ENCODE results near the gene ARMC2. TPM values are rescaled to one million over a fixed set of nuclear protein-coding genes. Genes with fewer than 3 reads are reported as not detected.

Gene ARMC2
- total and polyA plus RNA-seq, 2 donors from 2014 or later, result 1.9 to 12.7 TPM

GRCh38 chr6:109001291-109001894 lies 153.2 kb downstream of the ARMC2 start:
- no peaks in the 10 kb centered on the region for H3K9me3 ChIP-seq (ENCODE audit: control insufficient read depth in 2 of 3, insufficient read depth in 1 of 3, low read length in 3 of 3)
- no peak for FAIRE-seq
- H3K9ac ChIP-seq (ENCODE audit: low read length in 3 of 3), result no peak overlapping the region
- intact Hi-C loops (cut with DNase I), result no loop called here
- peaks cover 0 to 16% (median 11%) of the 10 kb centered on the region in 3 donors for H3K36me3 ChIP-seq (ENCODE audit: control insufficient read depth in 2 of 3, insufficient read depth in 3 of 3, low read length in 3 of 3)
- peak in 1 of 5 donors; percentile 40 for DNase-seq
- H3K4me1 ChIP-seq (ENCODE audit: control insufficient read depth in 2 of 3, insufficient read depth in 2 of 3, low read depth in 1 of 3, low read length in 3 of 3), result peaks cover 4 to 14% (median 7%) of the 10 kb centered on the region in 3 donors
- H3K27me3 ChIP-seq (ENCODE audit: control insufficient read depth, insufficient read depth, low read length), result no peaks in the 10 kb centered on the region
- H3K4me3 ChIP-seq (ENCODE audit: low read length in 3 of 3), result no peak overlapping the region
- no peak overlapping the region for H3K27ac ChIP-seq (ENCODE audit: low read depth in 2 of 2, low read length in 2 of 2)
- TF ChIP-seq, protein P1, sequence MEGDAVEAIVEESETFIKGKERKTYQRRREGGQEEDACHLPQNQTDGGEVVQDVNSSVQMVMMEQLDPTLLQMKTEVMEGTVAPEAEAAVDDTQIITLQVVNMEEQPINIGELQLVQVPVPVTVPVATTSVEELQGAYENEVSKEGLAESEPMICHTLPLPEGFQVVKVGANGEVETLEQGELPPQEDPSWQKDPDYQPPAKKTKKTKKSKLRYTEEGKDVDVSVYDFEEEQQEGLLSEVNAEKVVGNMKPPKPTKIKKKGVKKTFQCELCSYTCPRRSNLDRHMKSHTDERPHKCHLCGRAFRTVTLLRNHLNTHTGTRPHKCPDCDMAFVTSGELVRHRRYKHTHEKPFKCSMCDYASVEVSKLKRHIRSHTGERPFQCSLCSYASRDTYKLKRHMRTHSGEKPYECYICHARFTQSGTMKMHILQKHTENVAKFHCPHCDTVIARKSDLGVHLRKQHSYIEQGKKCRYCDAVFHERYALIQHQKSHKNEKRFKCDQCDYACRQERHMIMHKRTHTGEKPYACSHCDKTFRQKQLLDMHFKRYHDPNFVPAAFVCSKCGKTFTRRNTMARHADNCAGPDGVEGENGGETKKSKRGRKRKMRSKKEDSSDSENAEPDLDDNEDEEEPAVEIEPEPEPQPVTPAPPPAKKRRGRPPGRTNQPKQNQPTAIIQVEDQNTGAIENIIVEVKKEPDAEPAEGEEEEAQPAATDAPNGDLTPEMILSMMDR (IDR thresholded peaks at IDR 0.05; ENCODE audit: borderline replicate concordance, extremely low read depth, insufficient read depth), result no peak

GRCh38 chr6:109002051-109002697 lies 154.0 kb downstream of the ARMC2 start:
- DNase-seq (no peak), FAIRE-seq (no peak)
- Histone ChIP-seq H3K4me3 (ENCODE audit: low read length in 3 of 3) (peak overlapping the region in 1 of 3 donors; percentile 6), H3K9ac (ENCODE audit: low read length in 3 of 3) (no peak overlapping the region), H3K36me3 (ENCODE audit: control insufficient read depth in 2 of 3, insufficient read depth in 3 of 3, low read length in 3 of 3) (peaks cover 0 to 16% (median 11%) of the 10 kb centered on the region in 3 donors), H3K4me1 (ENCODE audit: control insufficient read depth in 2 of 3, insufficient read depth in 2 of 3, low read depth in 1 of 3, low read length in 3 of 3) (peaks cover 4 to 14% (median 9%) of the 10 kb centered on the region in 3 donors), H3K27ac (ENCODE audit: low read depth in 2 of 2, low read length in 2 of 2) (peak overlapping the region in 1 of 2 donors; percentile 38), H3K9me3 (ENCODE audit: control insufficient read depth in 2 of 3, insufficient read depth in 1 of 3, low read length in 3 of 3) (no peaks in the 10 kb centered on the region), H3K27me3 (ENCODE audit: control insufficient read depth, insufficient read depth, low read length) (no peaks in the 10 kb centered on the region)
- TF ChIP-seq, protein P1 (IDR thresholded peaks at IDR 0.05; ENCODE audit: borderline replicate concordance, extremely low read depth, insufficient read depth), result no peak
- intact Hi-C loops (cut with DNase I), result no loop called here

GRCh38 chr6:109002882-109003281 lies 154.7 kb downstream of the ARMC2 start:
- Histone ChIP-seq H3K4me3 (ENCODE audit: low read length in 3 of 3) (no peak overlapping the region), H3K27me3 (ENCODE audit: control insufficient read depth, insufficient read depth, low read length) (no peaks in the 10 kb centered on the region), H3K4me1 (ENCODE audit: control insufficient read depth in 2 of 3, insufficient read depth in 2 of 3, low read depth in 1 of 3, low read length in 3 of 3) (peaks cover 4 to 14% (median 10%) of the 10 kb centered on the region in 3 donors), H3K9ac (ENCODE audit: low read length in 3 of 3) (no peak overlapping the region), H3K36me3 (ENCODE audit: control insufficient read depth in 2 of 3, insufficient read depth in 3 of 3, low read length in 3 of 3) (peaks cover 0 to 16% (median 11%) of the 10 kb centered on the region in 3 donors), H3K9me3 (ENCODE audit: control insufficient read depth in 2 of 3, insufficient read depth in 1 of 3, low read length in 3 of 3) (no peaks in the 10 kb centered on the region), H3K27ac (ENCODE audit: low read depth in 2 of 2, low read length in 2 of 2) (no peak overlapping the region)
- intact Hi-C loops (cut with DNase I), result no loop called here
- TF ChIP-seq, protein P1 (IDR thresholded peaks at IDR 0.05; ENCODE audit: borderline replicate concordance, extremely low read depth, insufficient read depth), result no peak
- DNase-seq, result no peak
- peak; percentile 46 for FAIRE-seq

Data from kidney (tissue), 14 donors.